ENCODE data around the gene CASZ1.

DNA sequence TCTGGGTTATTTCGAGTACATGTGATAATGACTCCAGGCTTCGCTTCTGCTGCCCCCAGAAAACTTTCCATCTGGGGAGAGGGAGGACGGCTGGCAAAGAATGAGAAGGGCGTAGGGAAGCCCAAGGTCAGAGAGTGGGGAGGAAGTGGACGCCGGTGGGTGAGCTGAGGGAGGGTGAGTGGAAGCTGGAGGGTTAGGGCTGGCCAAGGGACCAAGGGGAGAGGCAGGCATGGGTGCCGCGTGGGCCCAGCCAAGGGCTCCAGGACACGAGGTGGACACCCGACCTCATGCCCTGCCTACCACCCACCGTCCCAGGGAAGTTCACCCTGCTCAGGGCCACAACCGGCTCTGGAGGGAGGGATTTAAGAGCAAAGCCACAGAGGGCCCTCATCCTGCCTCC, 75.8 kb downstream of the CASZ1 start:
- TF ChIP-seq NFYB (CRISPR knock-in tag; conservative IDR thresholded peaks at IDR 0.05; ENCODE audit: low read depth), result no peak
- TF ChIP-seq GABPB1 (CRISPR knock-in tag; IDR thresholded peaks at IDR 0.05), result no peak
- TF ChIP-seq, protein P1, sequence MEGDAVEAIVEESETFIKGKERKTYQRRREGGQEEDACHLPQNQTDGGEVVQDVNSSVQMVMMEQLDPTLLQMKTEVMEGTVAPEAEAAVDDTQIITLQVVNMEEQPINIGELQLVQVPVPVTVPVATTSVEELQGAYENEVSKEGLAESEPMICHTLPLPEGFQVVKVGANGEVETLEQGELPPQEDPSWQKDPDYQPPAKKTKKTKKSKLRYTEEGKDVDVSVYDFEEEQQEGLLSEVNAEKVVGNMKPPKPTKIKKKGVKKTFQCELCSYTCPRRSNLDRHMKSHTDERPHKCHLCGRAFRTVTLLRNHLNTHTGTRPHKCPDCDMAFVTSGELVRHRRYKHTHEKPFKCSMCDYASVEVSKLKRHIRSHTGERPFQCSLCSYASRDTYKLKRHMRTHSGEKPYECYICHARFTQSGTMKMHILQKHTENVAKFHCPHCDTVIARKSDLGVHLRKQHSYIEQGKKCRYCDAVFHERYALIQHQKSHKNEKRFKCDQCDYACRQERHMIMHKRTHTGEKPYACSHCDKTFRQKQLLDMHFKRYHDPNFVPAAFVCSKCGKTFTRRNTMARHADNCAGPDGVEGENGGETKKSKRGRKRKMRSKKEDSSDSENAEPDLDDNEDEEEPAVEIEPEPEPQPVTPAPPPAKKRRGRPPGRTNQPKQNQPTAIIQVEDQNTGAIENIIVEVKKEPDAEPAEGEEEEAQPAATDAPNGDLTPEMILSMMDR (IDR thresholded peaks at IDR 0.05), result no peak
- no peak for TF ChIP-seq FOXK1 (CRISPR knock-in tag; IDR thresholded peaks at IDR 0.05)
- TF ChIP-seq, protein P2, sequence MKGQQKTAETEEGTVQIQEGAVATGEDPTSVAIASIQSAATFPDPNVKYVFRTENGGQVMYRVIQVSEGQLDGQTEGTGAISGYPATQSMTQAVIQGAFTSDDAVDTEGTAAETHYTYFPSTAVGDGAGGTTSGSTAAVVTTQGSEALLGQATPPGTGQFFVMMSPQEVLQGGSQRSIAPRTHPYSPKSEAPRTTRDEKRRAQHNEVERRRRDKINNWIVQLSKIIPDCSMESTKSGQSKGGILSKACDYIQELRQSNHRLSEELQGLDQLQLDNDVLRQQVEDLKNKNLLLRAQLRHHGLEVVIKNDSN (CRISPR knock-in tag; IDR thresholded peaks at IDR 0.05), result no peak
- TF ChIP-seq, protein P3, sequence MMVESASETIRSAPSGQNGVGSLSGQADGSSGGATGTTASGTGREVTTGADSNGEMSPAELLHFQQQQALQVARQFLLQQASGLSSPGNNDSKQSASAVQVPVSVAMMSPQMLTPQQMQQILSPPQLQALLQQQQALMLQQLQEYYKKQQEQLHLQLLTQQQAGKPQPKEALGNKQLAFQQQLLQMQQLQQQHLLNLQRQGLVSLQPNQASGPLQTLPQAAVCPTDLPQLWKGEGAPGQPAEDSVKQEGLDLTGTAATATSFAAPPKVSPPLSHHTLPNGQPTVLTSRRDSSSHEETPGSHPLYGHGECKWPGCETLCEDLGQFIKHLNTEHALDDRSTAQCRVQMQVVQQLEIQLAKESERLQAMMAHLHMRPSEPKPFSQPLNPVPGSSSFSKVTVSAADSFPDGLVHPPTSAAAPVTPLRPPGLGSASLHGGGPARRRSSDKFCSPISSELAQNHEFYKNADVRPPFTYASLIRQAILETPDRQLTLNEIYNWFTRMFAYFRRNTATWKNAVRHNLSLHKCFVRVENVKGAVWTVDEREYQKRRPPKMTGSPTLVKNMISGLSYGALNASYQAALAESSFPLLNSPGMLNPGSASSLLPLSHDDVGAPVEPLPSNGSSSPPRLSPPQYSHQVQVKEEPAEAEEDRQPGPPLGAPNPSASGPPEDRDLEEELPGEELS (CRISPR knock-in tag; IDR thresholded peaks at IDR 0.05), result no peak
- TF ChIP-seq, protein P4, sequence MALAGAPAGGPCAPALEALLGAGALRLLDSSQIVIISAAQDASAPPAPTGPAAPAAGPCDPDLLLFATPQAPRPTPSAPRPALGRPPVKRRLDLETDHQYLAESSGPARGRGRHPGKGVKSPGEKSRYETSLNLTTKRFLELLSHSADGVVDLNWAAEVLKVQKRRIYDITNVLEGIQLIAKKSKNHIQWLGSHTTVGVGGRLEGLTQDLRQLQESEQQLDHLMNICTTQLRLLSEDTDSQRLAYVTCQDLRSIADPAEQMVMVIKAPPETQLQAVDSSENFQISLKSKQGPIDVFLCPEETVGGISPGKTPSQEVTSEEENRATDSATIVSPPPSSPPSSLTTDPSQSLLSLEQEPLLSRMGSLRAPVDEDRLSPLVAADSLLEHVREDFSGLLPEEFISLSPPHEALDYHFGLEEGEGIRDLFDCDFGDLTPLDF (CRISPR knock-in tag; IDR thresholded peaks at IDR 0.05), result no peak

Measured in WTC11 (cell line).